ENCODE data around the gene RAD51B.

RAD51B gene

GRCh38 chr14:68416171-68416570 is 596.6 kb downstream of the RAD51B start:
- Histone ChIP-seq H3K27ac (ENCODE audit: extremely low read depth, low read depth, low read length) (no peak overlapping the region), H3K4me3 (ENCODE audit: low read depth, low read length) (no peak overlapping the region), H3K36me3 (ENCODE audit: control insufficient read depth in 2 of 2, insufficient read depth in 1 of 2, low read length in 2 of 2) (no peaks in the 10 kb centered on the region), H3K4me1 (ENCODE audit: control insufficient read depth, insufficient read depth, low read length) (no peaks in the 10 kb centered on the region), H3K9me3 (ENCODE audit: control insufficient read depth, insufficient read depth, low read depth, low read length) (no peaks in the 10 kb centered on the region)
- ChIA-PET POLR2A (no interaction called here), CTCF (interaction anchor here (0.6 kb wide), 2 partner anchors 9 to 26 kb away, joined by 3 read pairs; no protein-coding TSS in a partner anchor)
- TF ChIP-seq ZBTB21 (tag by site-specific recombination; IDR thresholded peaks at IDR 0.05), result no peak
- no peak for TF ChIP-seq ZBTB1 (tag by site-specific recombination; IDR thresholded peaks at IDR 0.05)
- TF ChIP-seq ZNF555 (tag by site-specific recombination; conservative IDR thresholded peaks at IDR 0.05), result no peak
- TF ChIP-seq ZNF645 (tag by site-specific recombination; IDR thresholded peaks at IDR 0.05), result no peak
- no peak for TF ChIP-seq ZNF426 (tag by site-specific recombination; IDR thresholded peaks at IDR 0.05)
- TF ChIP-seq ZNF596 (tag by site-specific recombination; IDR thresholded peaks at IDR 0.05), result no peak
- TF ChIP-seq HOXD13 (CRISPR knock-in tag; IDR thresholded peaks at IDR 0.05; ENCODE audit: borderline replicate concordance), result no peak
- no peak for TF ChIP-seq ZNF248 (tag by site-specific recombination; IDR thresholded peaks at IDR 0.05)
- TF ChIP-seq ZNF580 (tag by site-specific recombination; IDR thresholded peaks at IDR 0.05), result no peak
- no peak for TF ChIP-seq ZNF530 (tag by site-specific recombination; IDR thresholded peaks at IDR 0.05; ENCODE audit: low read depth)
- no peak for TF ChIP-seq ZNF19 (tag by site-specific recombination; IDR thresholded peaks at IDR 0.05; ENCODE audit: low read depth)
- TF ChIP-seq ZNF202 (tag by site-specific recombination; IDR thresholded peaks at IDR 0.05; ENCODE audit: borderline replicate concordance), result no peak
- TF ChIP-seq ZNF138 (tag by site-specific recombination; IDR thresholded peaks at IDR 0.05; ENCODE audit: borderline replicate concordance), result no peak
- TF ChIP-seq ZNF513 (tag by site-specific recombination; IDR thresholded peaks at IDR 0.05), result no peak
- TF ChIP-seq GLI2 (tag by site-specific recombination; IDR thresholded peaks at IDR 0.05; ENCODE audit: borderline replicate concordance, low read depth), result no peak
- TF ChIP-seq ZNF621 (tag by site-specific recombination; IDR thresholded peaks at IDR 0.05), result no peak
- no peak for TF ChIP-seq RBAK (tag by site-specific recombination; IDR thresholded peaks at IDR 0.05)
- TF ChIP-seq ZNF549 (tag by site-specific recombination; IDR thresholded peaks at IDR 0.05), result no peak
- TF ChIP-seq ZNF175 (tag by site-specific recombination; IDR thresholded peaks at IDR 0.05), result no peak

GRCh38 chr14:68417009-68417650 is 597.6 kb downstream of the RAD51B start:
- POLR2A ChIA-PET, result interaction anchor here (0.5 kb wide), 1 partner anchor 10 kb away, joined by 3 read pairs; no protein-coding TSS in a partner anchor
- no peaks in the 10 kb centered on the region for H3K36me3 ChIP-seq (ENCODE audit: control insufficient read depth in 2 of 2, insufficient read depth in 1 of 2, low read length in 2 of 2)
- H3K4me1 ChIP-seq (ENCODE audit: control insufficient read depth, insufficient read depth, low read length), result no peaks in the 10 kb centered on the region
- H3K9me3 ChIP-seq (ENCODE audit: control insufficient read depth, insufficient read depth, low read depth, low read length), result no peaks in the 10 kb centered on the region
- H3K4me3 ChIP-seq (ENCODE audit: low read depth, low read length), result no peak overlapping the region
- no peak overlapping the region for H3K27ac ChIP-seq (ENCODE audit: extremely low read depth, low read depth, low read length)
- CTCF ChIA-PET, result interaction anchor here (0.8 kb wide), 1 partner anchor 408 kb away, joined by 4 read pairs; no protein-coding TSS in a partner anchor
- TF ChIP-seq ZSCAN5A (tag by site-specific recombination; IDR thresholded peaks at IDR 0.05) (no peak), ZNF121 (tag by site-specific recombination; IDR thresholded peaks at IDR 0.05) (no peak), EGR2 (tag by site-specific recombination; IDR thresholded peaks at IDR 0.05; ENCODE audit: low read depth) (no peak), KLF9 (tag by site-specific recombination; IDR thresholded peaks at IDR 0.05; ENCODE audit: low read depth) (no peak), ZNF335 (tag by site-specific recombination; conservative IDR thresholded peaks at IDR 0.05) (no peak), ZNF280C (tag by site-specific recombination; IDR thresholded peaks at IDR 0.05) (no peak), ZNF37A (tag by site-specific recombination; IDR thresholded peaks at IDR 0.05) (no peak), KLF1 (tag by site-specific recombination; IDR thresholded peaks at IDR 0.05) (no peak), ZNF214 (tag by site-specific recombination; IDR thresholded peaks at IDR 0.05; ENCODE audit: borderline replicate concordance) (no peak), FEZF1 (tag by site-specific recombination; IDR thresholded peaks at IDR 0.05) (no peak)

Measured in HEK293 (cell line).